Heart left ventricle (tissue), 16 donors: ENCODE results near the gene SPRR1B. TPM values are rescaled to one million over a fixed set of nuclear protein-coding genes. Genes with fewer than 3 reads are reported as not detected.
"Not testable (repeated sequence)": the region's sequence is repeated elsewhere in the genome, so short reads cannot be mapped to it uniquely, and the experiment has no call there.

Experiments used
- ATAC-seq, 4 donors: fragments of 200-7000 bp; cut with Tn5 transposase; one replicate each; pipeline ENCODE4 v1.9.1; 2020 to 2022; ENCODE audit warnings: moderate library complexity in 4 of 4, mild to moderate bottlenecking in 3 of 4, moderate number of reproducible peaks in 1 of 4
- DNase-seq, 5 donors: peaks; one replicate each; pipeline ENCODE4 v3.0.0-alpha.2; 2020
- H3K27ac ChIP-seq, 12 donors: fragments of 200-600 bp; sonication (generic) in 4 of 12; one replicate each; pipeline versions ENCODE4 v1.5.0 to v1.8.0; 2016 to 2022; ENCODE audit warnings: mild to moderate bottlenecking in 2 of 12
- H3K27me3 ChIP-seq, 9 donors: fragments of 200-600 bp; sonication (generic) in 2 of 9; one replicate each; pipeline versions ENCODE4 v1.5.1 to v1.8.0; 2016 to 2022; ENCODE audit warnings: mild to moderate bottlenecking in 3 of 9
- H3K36me3 ChIP-seq, 9 donors: fragments of 200-600 bp; sonication (generic) in 2 of 9; one replicate each; pipeline versions ENCODE4 v1.5.0 to v1.8.0; 2018 to 2022; ENCODE audit warnings: mild to moderate bottlenecking in 2 of 9
- H3K4me1 ChIP-seq, 12 donors: fragments of 200-600 bp; sonication (generic) in 4 of 12; one replicate each; pipeline versions ENCODE4 v1.5.0 to v1.8.0; 2016 to 2022; ENCODE audit warnings: mild to moderate bottlenecking in 3 of 12
- H3K4me3 ChIP-seq, 12 donors: fragments of 200-600 bp; sonication (generic) in 4 of 12; one replicate each; pipeline versions ENCODE4 v1.5.0 to v1.8.0; 2017 to 2022; ENCODE audit warnings: mild to moderate bottlenecking in 9 of 12, moderate library complexity in 4 of 12
- H3K9me3 ChIP-seq, 12 donors: fragments of 200-600 bp; sonication (generic) in 4 of 12; one replicate each; pipeline versions ENCODE4 v1.5.0 to v1.8.0; 2016 to 2022; ENCODE audit warnings: mild to moderate bottlenecking in 1 of 12
- POLR2A ChIP-seq, 2 donors: fragments of 450-650 bp; IDR thresholded peaks; one replicate each; pipeline ENCODE4 v1.6.1; 2017; ENCODE audit warnings: antibody characterized with exemption in 2 of 2, mild to moderate bottlenecking in 2 of 2, moderate library complexity in 2 of 2
- WGBS, 4 donors: extraction: QIAGEN DNeasy Blood & Tissue Kit in 2 of 4; methylation state at CpG; one replicate each; pipeline versions ENCODE4 v1.1.5 to v1.1.7; 2013 to 2018; 5-methylcytosine and 5-hydroxymethylcytosine counted together
- intact Hi-C, 10 donors: fragments of 100-400 bp; cut with DNase I; formaldehyde crosslinking; loops; one replicate each; pipeline versions ENCODE4 v1.11.1 to v1.14.2; 2022
- polyA plus RNA-seq, 2 donors: library from polyadenylated mRNA; stranded (reverse); fragments of 200-250 nt; gene quantifications; one replicate each; pipeline ENCODE4 v1.2.3, GENCODE V29; 2013
- total RNA-seq, 9 donors: library from RNA; depleted of rRNA in 2 of 9; stranded (reverse); fragments of >200 nt in 2 of 9; fragmentation: NEBNext Ultra II Directional in 3 of 9; extraction: Animal tissue kit (Norgen Biotek cat#: 25700) in 3 of 9; gene quantifications; one replicate each; pipeline versions ENCODE4 v1.1.0 to v1.2.4, GENCODE V29; 2016 to 2023
- TF ChIP-seq, protein P1 (sequence below), 12 donors: fragments of 200-600 bp; sonication (generic) in 4 of 12; IDR thresholded peaks; one replicate each; pipeline versions ENCODE4 v1.5.0 to v1.8.0; 2018 to 2022; ENCODE audit warnings: antibody characterized with exemption in 12 of 12, mild to moderate bottlenecking in 5 of 12
- donor health status: ischemic (EF 13 %, LVEDD 7.1; RV severe dilation, severe dysfunction).
- donor health status: healthy with polysubstance abuse.
- donor health status: DM: no; HTN: yes; CAD: no.
- donor health status: DM: no; HTN: no; CAD: no.
- donor health status: ischemic (EF 25% LVEDD 6.9; RV normal size, moderate dysfunction).
- donor health status: ischemic (EF 25% LVEDD 5.7; RV mildly dilated, moderate dysfunction).
- donor health status: healthy.
- donor health status: DM: yes; HTN: yes; CAD: no.
- donor health status: ischemic (EF 35%, LVEDD 5.7; RV mildly dilated, moderate dysfunction).
- donor health status: nonischemic (EF 11% LVEDD 7.7; RV severe dilation, severe dysfunction).
- donor health status: DM: yes; HTN: yes; CAD: no.
- donor health status: PGD.
- donor health status: ischemic (EF 29% LVEDD 5.4; RV normal size, mild dysfunction).
- donor health status: nonischemic (EF 23%, LVEDD 6.1; RV moderate dilation, normal function).

SPRR1B gene
- total and polyA plus RNA-seq, 11 donors, result not detected

GRCh38 chr1:153001382-153001781, 29.6 kb upstream of the SPRR1B start, which contains the start of gene SPRR3:
Gene SPRR3, plus strand, starts transcription at chr1:153001749. Its CDS starts 1,272 bp downstream, at chr1:153003021.
- no peaks in the 10 kb centered on the region for H3K4me1 ChIP-seq
- H3K4me3 ChIP-seq, result no peak within 1 kb of the TSS
- ATAC-seq (no peak), DNase-seq (no peak)
- WGBS, 4 donors, result 31 to 56% (median 50%) methylated on average over 2 of the region's 2 CpGs
- no peaks in the 10 kb centered on the region for H3K36me3 ChIP-seq
- intact Hi-C loops, result no loop called here
- peaks cover 0 to 6% (median 0%) of the 10 kb centered on the region in 9 donors for H3K27me3 ChIP-seq
- H3K27ac ChIP-seq, result no peak within 1 kb of the TSS
- H3K9me3 ChIP-seq, result no peaks in the 10 kb centered on the region
- TF ChIP-seq, protein P1, sequence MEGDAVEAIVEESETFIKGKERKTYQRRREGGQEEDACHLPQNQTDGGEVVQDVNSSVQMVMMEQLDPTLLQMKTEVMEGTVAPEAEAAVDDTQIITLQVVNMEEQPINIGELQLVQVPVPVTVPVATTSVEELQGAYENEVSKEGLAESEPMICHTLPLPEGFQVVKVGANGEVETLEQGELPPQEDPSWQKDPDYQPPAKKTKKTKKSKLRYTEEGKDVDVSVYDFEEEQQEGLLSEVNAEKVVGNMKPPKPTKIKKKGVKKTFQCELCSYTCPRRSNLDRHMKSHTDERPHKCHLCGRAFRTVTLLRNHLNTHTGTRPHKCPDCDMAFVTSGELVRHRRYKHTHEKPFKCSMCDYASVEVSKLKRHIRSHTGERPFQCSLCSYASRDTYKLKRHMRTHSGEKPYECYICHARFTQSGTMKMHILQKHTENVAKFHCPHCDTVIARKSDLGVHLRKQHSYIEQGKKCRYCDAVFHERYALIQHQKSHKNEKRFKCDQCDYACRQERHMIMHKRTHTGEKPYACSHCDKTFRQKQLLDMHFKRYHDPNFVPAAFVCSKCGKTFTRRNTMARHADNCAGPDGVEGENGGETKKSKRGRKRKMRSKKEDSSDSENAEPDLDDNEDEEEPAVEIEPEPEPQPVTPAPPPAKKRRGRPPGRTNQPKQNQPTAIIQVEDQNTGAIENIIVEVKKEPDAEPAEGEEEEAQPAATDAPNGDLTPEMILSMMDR (IDR thresholded peaks at IDR 0.05), result no peak
- no peak for TF ChIP-seq POLR2A (IDR thresholded peaks at IDR 0.05)

DNA sequence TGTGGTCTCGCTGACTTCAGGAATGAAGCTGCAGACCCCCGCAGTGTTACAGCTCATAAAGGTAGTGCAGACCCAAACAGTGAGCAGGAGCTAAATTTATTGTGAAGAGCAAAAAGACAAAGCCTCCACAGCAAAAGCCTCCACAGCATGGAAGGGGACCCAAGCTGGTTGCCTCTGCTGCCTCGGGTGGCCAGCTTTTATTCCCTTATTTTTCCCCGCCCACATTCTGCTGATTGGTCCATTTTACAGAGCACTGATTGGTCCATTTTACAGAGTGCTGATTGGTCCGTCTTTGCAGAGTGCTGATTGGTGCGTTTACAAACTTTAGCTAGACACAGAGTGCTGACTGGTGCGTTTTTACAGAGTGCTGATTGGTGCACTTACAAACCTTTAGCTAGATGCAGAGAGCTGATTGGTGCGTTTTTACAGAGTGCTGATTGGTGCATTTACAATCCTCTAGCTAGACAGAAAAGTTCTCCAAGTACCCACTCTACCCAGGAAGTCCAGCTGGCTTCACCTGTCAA, 19.7 kb upstream of the SPRR1B start:
- H3K4me1 ChIP-seq, ATAC-seq, intact Hi-C loops, H3K4me3 ChIP-seq, H3K27me3 ChIP-seq, H3K27ac ChIP-seq, H3K36me3 ChIP-seq, DNase-seq, H3K9me3 ChIP-seq: not testable (repeated sequence)
- 77 to 79% (median 78%) methylated on average over 8 of the region's 8 CpGs for WGBS, 4 donors

- WGBS, 4 donors, result 3 to 11% (median 7%) methylated on average over 2 of the region's 2 CpGs
These were observed 9.2 kb upstream of the SPRR1B start for GRCh38 chr1:153021829-153022228.

GRCh38 chr1:153022340-153022739, 8.7 kb upstream of the SPRR1B start:
- WGBS, 4 donors, result 41 to 51% (median 47%) methylated on average over 9 of the region's 9 CpGs
- not testable (repeated sequence) for DNase-seq

More at GRCh38 chr1:153021829-153022228, 9.2 kb upstream of the SPRR1B start:
- intact Hi-C loops, H3K9me3 ChIP-seq, H3K27me3 ChIP-seq, H3K4me3 ChIP-seq, DNase-seq, H3K36me3 ChIP-seq, ATAC-seq, H3K4me1 ChIP-seq, H3K27ac ChIP-seq: not testable (repeated sequence)

GRCh38 chr1:153023109-153023508, 7.9 kb upstream of the SPRR1B start:
- Histone ChIP-seq H3K27ac (no peak overlapping the region), H3K9me3 (no peaks in the 10 kb centered on the region), H3K27me3 (no peaks in the 10 kb centered on the region), H3K4me3 (no peak overlapping the region), H3K36me3 (no peaks in the 10 kb centered on the region), H3K4me1 (no peaks in the 10 kb centered on the region)
- intact Hi-C loops, result no loop called here
- TF ChIP-seq, protein P1 (IDR thresholded peaks at IDR 0.05), result no peak
- no peak for TF ChIP-seq POLR2A (IDR thresholded peaks at IDR 0.05)
- DNase-seq, result no peak
- WGBS, 4 donors, result 82 to 90% (median 86%) methylated on average over 7 of the region's 7 CpGs
- ATAC-seq, result no peak

More at GRCh38 chr1:153022340-153022739, 8.7 kb upstream of the SPRR1B start:
- H3K27ac ChIP-seq, H3K27me3 ChIP-seq, H3K9me3 ChIP-seq, H3K4me3 ChIP-seq, H3K4me1 ChIP-seq, ATAC-seq, intact Hi-C loops, H3K36me3 ChIP-seq: not testable (repeated sequence)

- H3K4me1 ChIP-seq, result no peaks in the 10 kb centered on the region
- H3K9me3 ChIP-seq, result no peaks in the 10 kb centered on the region
- no peaks in the 10 kb centered on the region for H3K36me3 ChIP-seq
- 70 to 80% (median 76%) methylated on average over 1 of the region's 1 CpG for WGBS, 4 donors
- no peaks in the 10 kb centered on the region for H3K27me3 ChIP-seq
- H3K4me3 ChIP-seq, result no peak overlapping the region
- DNase-seq (no peak), ATAC-seq (no peak)
- TF ChIP-seq, protein P1 (IDR thresholded peaks at IDR 0.05), result no peak
- no peak for TF ChIP-seq POLR2A (IDR thresholded peaks at IDR 0.05)
- intact Hi-C loops, result no loop called here
- H3K27ac ChIP-seq, result no peak overlapping the region
These were observed 6.6 kb upstream of the SPRR1B start for GRCh38 chr1:153024413-153024812.
